ENCODE results near the gene TEX13A.
"Not testable (repeated sequence)": the region's sequence is repeated elsewhere in the genome, so short reads cannot be mapped to it uniquely, and the experiment has no call there.

DNA sequence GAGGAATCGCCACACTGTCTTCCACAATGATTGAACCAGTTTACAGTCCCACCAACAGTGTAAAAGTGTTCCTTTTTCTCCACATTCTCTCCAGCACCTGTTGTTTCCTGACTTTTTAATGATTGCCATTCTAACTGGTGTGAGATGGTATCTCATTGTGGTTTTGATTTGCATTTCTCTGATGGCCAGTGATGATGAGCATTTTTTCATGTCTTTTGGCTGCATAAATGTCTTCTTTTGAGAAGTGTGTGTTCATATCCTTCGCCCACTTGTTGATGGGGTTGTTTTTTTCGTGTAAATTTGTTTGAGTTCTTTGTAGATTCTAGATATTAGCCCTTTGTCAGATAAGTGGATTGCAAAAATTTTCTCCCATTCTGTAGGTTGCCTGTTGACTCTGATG lies 16.9 kb upstream of the TEX13A start:
- TF ChIP-seq ESRRA (CRISPR knock-in tag; IDR thresholded peaks at IDR 0.05; ENCODE audit: borderline replicate concordance); JUN (CRISPR knock-in tag; IDR thresholded peaks at IDR 0.05); ELF4 (CRISPR knock-in tag; IDR thresholded peaks at IDR 0.05; ENCODE audit: low read depth); NR2C2 (CRISPR knock-in tag; IDR thresholded peaks at IDR 0.05); NR1H2 (CRISPR knock-in tag; IDR thresholded peaks at IDR 0.05); TCF7 (CRISPR knock-in tag; IDR thresholded peaks at IDR 0.05; ENCODE audit: low read depth); ZNF263 (CRISPR knock-in tag; IDR thresholded peaks at IDR 0.05; ENCODE audit: low read depth); SP1 (CRISPR knock-in tag; conservative IDR thresholded peaks at IDR 0.05): not testable (repeated sequence)
- TF ChIP-seq, protein P1, sequence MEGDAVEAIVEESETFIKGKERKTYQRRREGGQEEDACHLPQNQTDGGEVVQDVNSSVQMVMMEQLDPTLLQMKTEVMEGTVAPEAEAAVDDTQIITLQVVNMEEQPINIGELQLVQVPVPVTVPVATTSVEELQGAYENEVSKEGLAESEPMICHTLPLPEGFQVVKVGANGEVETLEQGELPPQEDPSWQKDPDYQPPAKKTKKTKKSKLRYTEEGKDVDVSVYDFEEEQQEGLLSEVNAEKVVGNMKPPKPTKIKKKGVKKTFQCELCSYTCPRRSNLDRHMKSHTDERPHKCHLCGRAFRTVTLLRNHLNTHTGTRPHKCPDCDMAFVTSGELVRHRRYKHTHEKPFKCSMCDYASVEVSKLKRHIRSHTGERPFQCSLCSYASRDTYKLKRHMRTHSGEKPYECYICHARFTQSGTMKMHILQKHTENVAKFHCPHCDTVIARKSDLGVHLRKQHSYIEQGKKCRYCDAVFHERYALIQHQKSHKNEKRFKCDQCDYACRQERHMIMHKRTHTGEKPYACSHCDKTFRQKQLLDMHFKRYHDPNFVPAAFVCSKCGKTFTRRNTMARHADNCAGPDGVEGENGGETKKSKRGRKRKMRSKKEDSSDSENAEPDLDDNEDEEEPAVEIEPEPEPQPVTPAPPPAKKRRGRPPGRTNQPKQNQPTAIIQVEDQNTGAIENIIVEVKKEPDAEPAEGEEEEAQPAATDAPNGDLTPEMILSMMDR (IDR thresholded peaks at IDR 0.05) = not testable (repeated sequence)
- TF ChIP-seq, protein P2, sequence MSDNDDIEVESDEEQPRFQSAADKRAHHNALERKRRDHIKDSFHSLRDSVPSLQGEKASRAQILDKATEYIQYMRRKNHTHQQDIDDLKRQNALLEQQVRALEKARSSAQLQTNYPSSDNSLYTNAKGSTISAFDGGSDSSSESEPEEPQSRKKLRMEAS (CRISPR knock-in tag; IDR thresholded peaks at IDR 0.05) = not testable (repeated sequence)
- TF ChIP-seq, protein P3, sequence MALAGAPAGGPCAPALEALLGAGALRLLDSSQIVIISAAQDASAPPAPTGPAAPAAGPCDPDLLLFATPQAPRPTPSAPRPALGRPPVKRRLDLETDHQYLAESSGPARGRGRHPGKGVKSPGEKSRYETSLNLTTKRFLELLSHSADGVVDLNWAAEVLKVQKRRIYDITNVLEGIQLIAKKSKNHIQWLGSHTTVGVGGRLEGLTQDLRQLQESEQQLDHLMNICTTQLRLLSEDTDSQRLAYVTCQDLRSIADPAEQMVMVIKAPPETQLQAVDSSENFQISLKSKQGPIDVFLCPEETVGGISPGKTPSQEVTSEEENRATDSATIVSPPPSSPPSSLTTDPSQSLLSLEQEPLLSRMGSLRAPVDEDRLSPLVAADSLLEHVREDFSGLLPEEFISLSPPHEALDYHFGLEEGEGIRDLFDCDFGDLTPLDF (CRISPR knock-in tag; IDR thresholded peaks at IDR 0.05) = not testable (repeated sequence)
- TF ChIP-seq, protein P4, sequence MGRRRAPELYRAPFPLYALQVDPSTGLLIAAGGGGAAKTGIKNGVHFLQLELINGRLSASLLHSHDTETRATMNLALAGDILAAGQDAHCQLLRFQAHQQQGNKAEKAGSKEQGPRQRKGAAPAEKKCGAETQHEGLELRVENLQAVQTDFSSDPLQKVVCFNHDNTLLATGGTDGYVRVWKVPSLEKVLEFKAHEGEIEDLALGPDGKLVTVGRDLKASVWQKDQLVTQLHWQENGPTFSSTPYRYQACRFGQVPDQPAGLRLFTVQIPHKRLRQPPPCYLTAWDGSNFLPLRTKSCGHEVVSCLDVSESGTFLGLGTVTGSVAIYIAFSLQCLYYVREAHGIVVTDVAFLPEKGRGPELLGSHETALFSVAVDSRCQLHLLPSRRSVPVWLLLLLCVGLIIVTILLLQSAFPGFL (CRISPR knock-in tag; IDR thresholded peaks at IDR 0.05; ENCODE audit: borderline replicate concordance) = not testable (repeated sequence)
- TF ChIP-seq, protein P5, sequence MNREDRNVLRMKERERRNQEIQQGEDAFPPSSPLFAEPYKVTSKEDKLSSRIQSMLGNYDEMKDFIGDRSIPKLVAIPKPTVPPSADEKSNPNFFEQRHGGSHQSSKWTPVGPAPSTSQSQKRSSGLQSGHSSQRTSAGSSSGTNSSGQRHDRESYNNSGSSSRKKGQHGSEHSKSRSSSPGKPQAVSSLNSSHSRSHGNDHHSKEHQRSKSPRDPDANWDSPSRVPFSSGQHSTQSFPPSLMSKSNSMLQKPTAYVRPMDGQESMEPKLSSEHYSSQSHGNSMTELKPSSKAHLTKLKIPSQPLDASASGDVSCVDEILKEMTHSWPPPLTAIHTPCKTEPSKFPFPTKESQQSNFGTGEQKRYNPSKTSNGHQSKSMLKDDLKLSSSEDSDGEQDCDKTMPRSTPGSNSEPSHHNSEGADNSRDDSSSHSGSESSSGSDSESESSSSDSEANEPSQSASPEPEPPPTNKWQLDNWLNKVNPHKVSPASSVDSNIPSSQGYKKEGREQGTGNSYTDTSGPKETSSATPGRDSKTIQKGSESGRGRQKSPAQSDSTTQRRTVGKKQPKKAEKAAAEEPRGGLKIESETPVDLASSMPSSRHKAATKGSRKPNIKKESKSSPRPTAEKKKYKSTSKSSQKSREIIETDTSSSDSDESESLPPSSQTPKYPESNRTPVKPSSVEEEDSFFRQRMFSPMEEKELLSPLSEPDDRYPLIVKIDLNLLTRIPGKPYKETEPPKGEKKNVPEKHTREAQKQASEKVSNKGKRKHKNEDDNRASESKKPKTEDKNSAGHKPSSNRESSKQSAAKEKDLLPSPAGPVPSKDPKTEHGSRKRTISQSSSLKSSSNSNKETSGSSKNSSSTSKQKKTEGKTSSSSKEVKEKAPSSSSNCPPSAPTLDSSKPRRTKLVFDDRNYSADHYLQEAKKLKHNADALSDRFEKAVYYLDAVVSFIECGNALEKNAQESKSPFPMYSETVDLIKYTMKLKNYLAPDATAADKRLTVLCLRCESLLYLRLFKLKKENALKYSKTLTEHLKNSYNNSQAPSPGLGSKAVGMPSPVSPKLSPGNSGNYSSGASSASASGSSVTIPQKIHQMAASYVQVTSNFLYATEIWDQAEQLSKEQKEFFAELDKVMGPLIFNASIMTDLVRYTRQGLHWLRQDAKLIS (CRISPR knock-in tag; IDR thresholded peaks at IDR 0.05; ENCODE audit: borderline replicate concordance) = not testable (repeated sequence)
- TF ChIP-seq, protein P6, sequence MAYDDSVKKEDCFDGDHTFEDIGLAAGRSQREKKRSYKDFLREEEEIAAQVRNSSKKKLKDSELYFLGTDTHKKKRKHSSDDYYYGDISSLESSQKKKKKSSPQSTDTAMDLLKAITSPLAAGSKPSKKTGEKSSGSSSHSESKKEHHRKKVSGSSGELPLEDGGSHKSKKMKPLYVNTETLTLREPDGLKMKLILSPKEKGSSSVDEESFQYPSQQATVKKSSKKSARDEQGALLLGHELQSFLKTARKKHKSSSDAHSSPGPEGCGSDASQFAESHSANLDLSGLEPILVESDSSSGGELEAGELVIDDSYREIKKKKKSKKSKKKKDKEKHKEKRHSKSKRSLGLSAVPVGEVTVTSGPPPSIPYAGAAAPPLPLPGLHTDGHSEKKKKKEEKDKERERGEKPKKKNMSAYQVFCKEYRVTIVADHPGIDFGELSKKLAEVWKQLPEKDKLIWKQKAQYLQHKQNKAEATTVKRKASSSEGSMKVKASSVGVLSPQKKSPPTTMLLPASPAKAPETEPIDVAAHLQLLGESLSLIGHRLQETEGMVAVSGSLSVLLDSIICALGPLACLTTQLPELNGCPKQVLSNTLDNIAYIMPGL (CRISPR knock-in tag; IDR thresholded peaks at IDR 0.05) = not testable (repeated sequence)

Measured in WTC11 (cell line).